Esophagus muscularis mucosa (tissue), 4 donors: ENCODE results near the gene KRT4. TPM values are rescaled to one million over a fixed set of nuclear protein-coding genes. Genes with fewer than 3 reads are reported as not detected.

Source experiments
- DNase-seq: peaks from one replicate; pipeline ENCODE4 v3.0.0-alpha.2; 2017; ENCODE audit errors: extremely low spot score
- H3K27ac ChIP-seq, 4 donors: fragments of 200-600 bp; sonication (generic); replicated peaks in 1 of 4; 1 replicate in 3 of 4; 2 replicates in 1 of 4; pipeline ENCODE4 v1.5.1; 2016 to 2019; ENCODE audit warnings: mild to moderate bottlenecking in 1 of 4
- H3K27me3 ChIP-seq, 4 donors: fragments of 200-600 bp; sonication (generic); one replicate each; pipeline versions ENCODE4 v1.5.1 to v1.6.0; 2016 to 2019
- H3K36me3 ChIP-seq, 4 donors: fragments of 200-600 bp; sonication (generic); one replicate each; pipeline ENCODE4 v1.5.1; 2016 to 2019
- H3K4me1 ChIP-seq, 4 donors: fragments of 200-600 bp; sonication (generic); one replicate each; pipeline ENCODE4 v1.5.1; 2016 to 2019
- H3K4me3 ChIP-seq, 4 donors: fragments of 200-600 bp; sonication (generic); 1 replicate in 2 of 4; 2 replicates in 2 of 4; pipeline ENCODE4 v1.5.1; 2016 to 2019; ENCODE audit warnings: mild to moderate bottlenecking in 4 of 4, moderate library complexity in 1 of 4
- H3K9me3 ChIP-seq, 4 donors: fragments of 200-600 bp; sonication (generic); 1 replicate in 3 of 4; 2 replicates in 1 of 4; pipeline ENCODE4 v1.5.1; 2016 to 2019
- EP300 ChIP-seq: sonication (generic); formaldehyde crosslinking; IDR thresholded peaks from one replicate; pipeline ENCODE4 v1.6.1; 2017; ENCODE audit warnings: antibody characterized with exemption
- POLR2A ChIP-seq: fragments of 450-650 bp; IDR thresholded peaks from one replicate; pipeline ENCODE4 v1.6.1; 2017; ENCODE audit warnings: antibody characterized with exemption, moderate library complexity, mild to moderate bottlenecking, low read depth
- POLR2AphosphoS5 ChIP-seq, 2 donors: sonication (generic); formaldehyde crosslinking; IDR thresholded peaks; one replicate each; pipeline ENCODE4 v1.6.1; 2017; ENCODE audit warnings: antibody characterized with exemption in 2 of 2
- WGBS: methylation state at CpG from one replicate; pipeline ENCODE4 v1.1.5; 2018; 5-methylcytosine and 5-hydroxymethylcytosine counted together
- intact Hi-C: fragments of 100-400 bp; cut with DNase I; formaldehyde crosslinking; loops from one replicate; pipeline ENCODE4 v1.15.1; 2023
- total RNA-seq, 4 donors: library from RNA; depleted of rRNA; stranded (reverse); fragments of >200 nt; gene quantifications; one replicate each; pipeline versions ENCODE4 v1.1.0 to v1.2.1, GENCODE V29; 2016
- TF ChIP-seq, protein P1 (sequence below), 3 experiments: fragments of 200-600 bp in 2 of 3; fragments of 450-650 bp in 1 of 3; sonication (generic) in 2 of 3; IDR thresholded peaks; one replicate each; pipeline ENCODE4 v1.5.1; 2017 to 2019; ENCODE audit warnings: antibody characterized with exemption in 3 of 3, mild to moderate bottlenecking in 2 of 3, moderate library complexity in 1 of 3

The KRT4 gene
- total RNA-seq, 4 donors from 2014 or later, result 0.13 to 5.4 (median 0.20) TPM

DNA sequence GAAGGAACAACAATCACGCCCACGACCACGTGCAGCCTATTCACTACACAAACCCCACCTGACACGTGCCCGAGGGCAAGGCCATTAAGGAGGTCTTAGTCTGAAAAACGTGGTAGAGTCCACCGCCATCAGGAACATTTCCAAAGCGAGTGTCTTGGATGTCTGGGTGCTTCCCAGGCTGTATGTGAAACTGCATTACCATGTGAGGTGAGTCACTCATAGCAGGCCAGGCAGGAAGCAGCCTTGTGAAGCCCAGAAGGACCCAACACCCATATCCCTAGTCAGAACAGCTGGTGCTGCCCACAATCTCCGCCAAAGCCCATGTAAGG, 23.5 kb upstream of the KRT4 start:
- WGBS, result 88% methylated on average over 9 of the region's 9 CpGs
- peaks cover 0 to 45% (median 0%) of the 10 kb centered on the region in 4 donors for H3K27me3 ChIP-seq
- H3K27ac ChIP-seq, result no peak overlapping the region
- intact Hi-C loops, result no loop called here
- TF ChIP-seq EP300 (no peak), POLR2A (no peak), POLR2AphosphoS5 (IDR thresholded peaks at IDR 0.05) (no peak)
- TF ChIP-seq, protein P1, sequence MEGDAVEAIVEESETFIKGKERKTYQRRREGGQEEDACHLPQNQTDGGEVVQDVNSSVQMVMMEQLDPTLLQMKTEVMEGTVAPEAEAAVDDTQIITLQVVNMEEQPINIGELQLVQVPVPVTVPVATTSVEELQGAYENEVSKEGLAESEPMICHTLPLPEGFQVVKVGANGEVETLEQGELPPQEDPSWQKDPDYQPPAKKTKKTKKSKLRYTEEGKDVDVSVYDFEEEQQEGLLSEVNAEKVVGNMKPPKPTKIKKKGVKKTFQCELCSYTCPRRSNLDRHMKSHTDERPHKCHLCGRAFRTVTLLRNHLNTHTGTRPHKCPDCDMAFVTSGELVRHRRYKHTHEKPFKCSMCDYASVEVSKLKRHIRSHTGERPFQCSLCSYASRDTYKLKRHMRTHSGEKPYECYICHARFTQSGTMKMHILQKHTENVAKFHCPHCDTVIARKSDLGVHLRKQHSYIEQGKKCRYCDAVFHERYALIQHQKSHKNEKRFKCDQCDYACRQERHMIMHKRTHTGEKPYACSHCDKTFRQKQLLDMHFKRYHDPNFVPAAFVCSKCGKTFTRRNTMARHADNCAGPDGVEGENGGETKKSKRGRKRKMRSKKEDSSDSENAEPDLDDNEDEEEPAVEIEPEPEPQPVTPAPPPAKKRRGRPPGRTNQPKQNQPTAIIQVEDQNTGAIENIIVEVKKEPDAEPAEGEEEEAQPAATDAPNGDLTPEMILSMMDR (IDR thresholded peaks at IDR 0.05), result no peak
- H3K4me1 ChIP-seq, result no peaks in the 10 kb centered on the region
- H3K4me3 ChIP-seq, result no peak overlapping the region
- DNase-seq, result no peak
- H3K36me3 ChIP-seq, result no peaks in the 10 kb centered on the region
- no peaks in the 10 kb centered on the region for H3K9me3 ChIP-seq

- Histone ChIP-seq H3K27me3 (peaks cover 0 to 45% (median 0%) of the 10 kb centered on the region in 4 donors), H3K4me1 (no peaks in the 10 kb centered on the region), H3K4me3 (no peak overlapping the region), H3K27ac (no peak overlapping the region), H3K9me3 (no peaks in the 10 kb centered on the region), H3K36me3 (no peaks in the 10 kb centered on the region)
- whole genome bisulfite sequencing, result 91% methylated on average over 8 of the region's 9 CpGs
- intact Hi-C loops, result no loop called here
- no peak for DNase-seq
- TF ChIP-seq POLR2AphosphoS5 (IDR thresholded peaks at IDR 0.05) (no peak), EP300 (no peak), POLR2A (no peak)
- TF ChIP-seq, protein P1 (IDR thresholded peaks at IDR 0.05), result no peak
Measured at GRCh38 chr12:52836491-52837412, 22.8 kb upstream of the KRT4 start.

DNA sequence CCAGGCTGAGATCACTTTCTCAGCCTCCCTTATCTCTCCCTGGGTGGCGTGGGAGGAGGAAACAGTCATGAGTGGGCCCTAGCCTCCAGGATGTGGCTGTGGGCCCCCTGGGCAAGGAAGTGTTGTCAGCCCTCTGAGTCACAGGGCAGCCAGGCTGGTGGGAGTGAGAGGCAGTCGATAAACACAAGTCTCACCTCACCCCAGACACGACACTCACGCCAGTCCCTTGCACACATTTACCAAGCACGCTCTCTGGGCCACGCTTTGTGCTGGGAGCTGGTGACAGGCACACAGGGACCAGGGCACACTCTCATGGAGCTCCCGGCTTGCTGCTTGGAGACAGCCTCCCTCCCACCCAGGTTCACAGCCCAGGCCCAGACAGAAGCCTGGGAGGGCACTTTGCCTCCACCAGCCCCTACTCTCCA, 22.1 kb upstream of the KRT4 start:
- H3K27me3 ChIP-seq, result peaks cover 0 to 45% (median 0%) of the 10 kb centered on the region in 4 donors
- DNase-seq, result no peak
- 86% methylated on average over 4 of the region's 7 CpGs for WGBS
- no peaks in the 10 kb centered on the region for H3K4me1 ChIP-seq
- H3K4me3 ChIP-seq, result no peak overlapping the region
- intact Hi-C loops, result no loop called here
- H3K27ac ChIP-seq, result no peak overlapping the region
- no peaks in the 10 kb centered on the region for H3K36me3 ChIP-seq
- TF ChIP-seq POLR2A, result no peak
- TF ChIP-seq EP300, result no peak
- TF ChIP-seq, protein P1 (IDR thresholded peaks at IDR 0.05), result no peak
- TF ChIP-seq POLR2AphosphoS5 (IDR thresholded peaks at IDR 0.05), result no peak
- no peaks in the 10 kb centered on the region for H3K9me3 ChIP-seq

- Histone ChIP-seq H3K36me3 (no peaks in the 10 kb centered on the region), H3K27me3 (peaks cover 0 to 45% (median 0%) of the 10 kb centered on the region in 4 donors), H3K4me3 (no peak overlapping the region), H3K4me1 (no peaks in the 10 kb centered on the region), H3K9me3 (no peaks in the 10 kb centered on the region), H3K27ac (no peak overlapping the region)
- WGBS, result 69% methylated on average over 15 of the region's 15 CpGs
- no peak for TF ChIP-seq POLR2AphosphoS5 (IDR thresholded peaks at IDR 0.05)
- DNase-seq, result no peak
- intact Hi-C loops, result no loop called here
Measured at GRCh38 chr12:52835271-52836041, 21.5 kb upstream of the KRT4 start.

- intact Hi-C loops, result no loop called here
- Histone ChIP-seq H3K27ac (no peak overlapping the region), H3K4me3 (no peak overlapping the region), H3K9me3 (no peaks in the 10 kb centered on the region), H3K4me1 (no peaks in the 10 kb centered on the region), H3K27me3 (peaks cover 0 to 45% (median 0%) of the 10 kb centered on the region in 4 donors), H3K36me3 (no peaks in the 10 kb centered on the region)
- no peak for DNase-seq
- 74% methylated on average over 4 of the region's 4 CpGs for WGBS
- no peak for TF ChIP-seq EP300
- TF ChIP-seq, protein P1 (IDR thresholded peaks at IDR 0.05), result no peak
- no peak for TF ChIP-seq POLR2AphosphoS5 (IDR thresholded peaks at IDR 0.05)
- TF ChIP-seq POLR2A, result no peak
Measured at GRCh38 chr12:52834727-52835001, 20.7 kb upstream of the KRT4 start.
